GM12874 (cell line): ENCODE data around the gene EIF4G1.

ENCODE experiments used
- TF ChIP-seq, protein P1 (sequence below): IDR thresholded peaks from 2 replicates; pipeline ENCODE4 v1.5.1; 2011; ENCODE audit warnings: low read depth, mild to moderate bottlenecking, control low read depth, low read length, moderate library complexity; ENCODE audit not compliant: insufficient read depth

EIF4G1 gene

DNA sequence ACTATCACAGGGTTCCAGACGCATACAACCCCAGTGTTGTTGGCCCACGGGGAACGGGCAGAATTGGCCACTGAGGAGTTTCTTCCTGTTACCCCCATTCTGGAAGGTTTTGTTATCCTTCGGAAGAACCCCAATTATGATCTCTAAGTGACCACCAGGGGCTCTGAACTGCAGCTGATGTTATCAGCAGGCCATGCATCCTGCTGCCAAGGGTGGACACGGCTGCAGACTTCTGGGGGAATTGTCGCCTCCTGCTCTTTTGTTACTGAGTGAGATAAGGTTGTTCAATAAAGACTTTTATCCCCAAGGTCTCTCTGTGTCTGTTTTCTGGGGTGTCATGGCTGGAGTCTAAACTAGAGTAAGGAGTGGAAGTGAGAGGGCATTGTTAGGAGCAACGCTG is 5.7 kb upstream of the EIF4G1 start:
- TF ChIP-seq, protein P1, sequence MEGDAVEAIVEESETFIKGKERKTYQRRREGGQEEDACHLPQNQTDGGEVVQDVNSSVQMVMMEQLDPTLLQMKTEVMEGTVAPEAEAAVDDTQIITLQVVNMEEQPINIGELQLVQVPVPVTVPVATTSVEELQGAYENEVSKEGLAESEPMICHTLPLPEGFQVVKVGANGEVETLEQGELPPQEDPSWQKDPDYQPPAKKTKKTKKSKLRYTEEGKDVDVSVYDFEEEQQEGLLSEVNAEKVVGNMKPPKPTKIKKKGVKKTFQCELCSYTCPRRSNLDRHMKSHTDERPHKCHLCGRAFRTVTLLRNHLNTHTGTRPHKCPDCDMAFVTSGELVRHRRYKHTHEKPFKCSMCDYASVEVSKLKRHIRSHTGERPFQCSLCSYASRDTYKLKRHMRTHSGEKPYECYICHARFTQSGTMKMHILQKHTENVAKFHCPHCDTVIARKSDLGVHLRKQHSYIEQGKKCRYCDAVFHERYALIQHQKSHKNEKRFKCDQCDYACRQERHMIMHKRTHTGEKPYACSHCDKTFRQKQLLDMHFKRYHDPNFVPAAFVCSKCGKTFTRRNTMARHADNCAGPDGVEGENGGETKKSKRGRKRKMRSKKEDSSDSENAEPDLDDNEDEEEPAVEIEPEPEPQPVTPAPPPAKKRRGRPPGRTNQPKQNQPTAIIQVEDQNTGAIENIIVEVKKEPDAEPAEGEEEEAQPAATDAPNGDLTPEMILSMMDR: no peak

DNA sequence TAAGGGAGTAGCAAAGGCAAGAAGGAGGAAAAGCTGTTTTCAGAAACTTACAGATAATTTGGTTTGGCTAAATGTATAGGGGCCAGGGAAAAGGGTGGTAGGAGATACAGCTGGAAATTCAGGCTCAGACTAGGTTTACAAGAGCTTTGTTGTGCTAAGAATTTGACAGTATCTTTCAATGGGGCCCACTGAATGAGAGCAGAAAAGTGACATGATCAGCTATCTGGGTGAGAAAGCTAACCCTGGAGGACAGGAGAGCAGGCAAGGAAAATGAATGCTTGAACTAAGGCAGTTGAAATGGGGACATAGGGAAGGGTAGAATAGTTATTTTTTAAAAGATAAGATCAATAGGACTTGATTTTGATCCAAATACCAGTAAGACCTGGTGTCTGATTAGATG is 2.8 kb upstream of the EIF4G1 start:
- TF ChIP-seq, protein P1: no peak

DNA sequence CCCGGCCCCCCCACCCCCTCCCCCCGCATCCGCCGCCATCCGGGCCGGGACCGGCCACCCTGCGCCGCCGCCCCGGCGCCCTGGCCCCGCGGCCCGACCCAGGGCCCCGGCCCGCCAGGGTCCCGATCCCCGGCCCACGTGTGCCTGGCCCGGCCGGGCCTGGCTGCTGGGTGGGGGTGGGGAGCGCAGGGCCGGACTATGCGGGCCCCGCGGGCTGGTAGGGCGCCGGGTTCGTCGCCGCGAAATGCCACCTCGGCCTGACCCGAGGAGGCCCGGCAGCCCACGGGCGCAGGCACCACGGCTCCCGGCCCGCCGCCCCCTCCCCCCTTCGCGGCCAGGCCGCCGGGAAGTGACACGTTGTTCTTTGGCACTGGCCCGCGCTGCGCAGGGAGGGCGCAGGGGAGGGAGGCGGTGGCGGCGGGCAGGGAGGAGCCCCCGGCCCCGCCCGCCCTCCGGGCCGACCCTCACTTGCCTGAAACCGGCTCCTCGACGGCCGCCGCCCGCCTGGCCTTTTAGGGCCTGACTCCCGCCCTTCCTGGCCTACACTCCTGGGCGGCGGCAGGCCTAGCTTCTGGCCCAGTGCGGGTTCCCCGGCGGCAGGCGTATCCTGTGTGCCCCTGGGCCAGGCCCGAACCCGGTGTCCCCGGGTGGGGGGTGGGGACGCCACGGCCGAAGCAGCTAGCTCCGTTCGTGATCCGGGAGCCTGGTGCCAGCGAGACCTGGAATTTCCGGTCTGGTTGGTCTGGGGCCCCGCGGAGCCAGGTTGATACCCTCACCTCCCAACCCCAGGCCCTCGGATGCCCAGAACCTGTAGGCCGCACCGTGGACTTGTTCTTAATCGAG is 515 bp downstream of the EIF4G1 start:
- TF ChIP-seq, protein P1: no peak

DNA sequence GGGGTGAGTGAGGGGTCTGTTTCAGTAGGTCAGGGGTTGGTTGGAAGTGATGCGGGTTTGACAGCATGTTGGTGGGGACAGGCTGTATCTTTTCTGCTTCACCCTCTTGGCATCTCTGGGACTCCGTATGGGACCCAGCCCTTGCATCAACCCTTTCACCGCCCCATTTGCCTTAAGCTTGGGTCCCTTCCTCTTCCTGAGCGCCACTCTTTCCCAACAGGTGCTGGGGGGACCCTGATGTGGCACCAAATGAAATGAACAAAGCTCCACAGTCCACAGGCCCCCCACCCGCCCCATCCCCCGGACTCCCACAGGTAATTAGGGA is 1.1 kb downstream of the EIF4G1 start:
- TF ChIP-seq, protein P1: no peak

GRCh38 chr3:184315871-184316661 is 1.7 kb downstream of the EIF4G1 start:
- TF ChIP-seq, protein P1: no peak

GRCh38 chr3:184316792-184317191 is 2.4 kb downstream of the EIF4G1 start:
- TF ChIP-seq, protein P1: no peak

GRCh38 chr3:184317201-184317600 is 2.8 kb downstream of the EIF4G1 start:
- TF ChIP-seq, protein P1: no peak
